Spleen (tissue), 11 donors: ENCODE data around the gene BMP6. TPM values are rescaled to one million over a fixed set of nuclear protein-coding genes. Genes with fewer than 3 reads are reported as not detected.
A peak's percentile ranks its signal among the peaks of the same experiment; 100 is the strongest.

ENCODE experiments used
- DNase-seq: peaks from one replicate; pipeline ENCODE4 v3.0.0-alpha.2; 2020
- H3K27ac ChIP-seq, 8 donors: fragments of 200-600 bp; sonication (generic) in 7 of 8; 1 replicate in 4 of 8; 2 replicates in 4 of 8; pipeline versions ENCODE4 v1.5.0 to v1.8.0; 2016 to 2021; ENCODE audit warnings: inconsistent platforms in 4 of 8, mild to moderate bottlenecking in 4 of 8, moderate library complexity in 1 of 8
- H3K27me3 ChIP-seq, 7 donors: fragments of 200-600 bp; sonication (generic) in 6 of 7; replicated peaks in 1 of 7; 1 replicate in 4 of 7; 2 replicates in 3 of 7; pipeline versions ENCODE4 v1.5.0 to v1.8.0; 2016 to 2021; ENCODE audit warnings: inconsistent platforms in 3 of 7, mild to moderate bottlenecking in 1 of 7
- H3K36me3 ChIP-seq, 6 donors: fragments of 200-600 bp; sonication (generic) in 5 of 6; 1 replicate in 4 of 6; 2 replicates in 2 of 6; pipeline versions ENCODE4 v1.5.0 to v1.8.0; 2016 to 2021; ENCODE audit warnings: inconsistent platforms in 2 of 6
- H3K4me1 ChIP-seq, 6 donors: fragments of 200-600 bp; sonication (generic) in 5 of 6; 1 replicate in 3 of 6; 2 replicates in 3 of 6; pipeline versions ENCODE4 v1.5.0 to v1.8.0; 2016 to 2021; ENCODE audit warnings: inconsistent platforms in 3 of 6
- H3K4me3 ChIP-seq, 8 donors: fragments of 200-600 bp; sonication (generic) in 7 of 8; 1 replicate in 4 of 8; 2 replicates in 4 of 8; pipeline versions ENCODE4 v1.5.0 to v1.8.0; 2016 to 2021; ENCODE audit warnings: inconsistent platforms in 4 of 8, mild to moderate bottlenecking in 4 of 8, moderate library complexity in 2 of 8
- H3K9me3 ChIP-seq, 8 donors: fragments of 200-600 bp; sonication (generic) in 7 of 8; 1 replicate in 4 of 8; 2 replicates in 4 of 8; pipeline versions ENCODE4 v1.5.0 to v1.8.0; 2016 to 2021; ENCODE audit warnings: inconsistent platforms in 4 of 8
- POLR2A ChIP-seq, 3 donors: fragments of 450-650 bp; IDR thresholded peaks; one replicate each; pipeline ENCODE4 v1.5.1; 2017; ENCODE audit warnings: antibody characterized with exemption in 3 of 3, mild to moderate bottlenecking in 1 of 3
- POLR2AphosphoS5 ChIP-seq, 3 donors: sonication (generic); formaldehyde crosslinking; IDR thresholded peaks; one replicate each; pipeline ENCODE4 v1.5.1; 2017; ENCODE audit warnings: antibody characterized with exemption in 3 of 3
- WGBS, 5 donors: extraction: QIAGEN DNeasy Blood & Tissue Kit in 3 of 5; methylation state at CpG; one replicate each; pipeline versions ENCODE4 v1.1.5 to v1.1.7; 2013 to 2018; 5-methylcytosine and 5-hydroxymethylcytosine counted together
- intact Hi-C: fragments of 100-400 bp; cut with DNase I; formaldehyde crosslinking; loops from one replicate; pipeline ENCODE4 v1.15.0; 2023; ENCODE audit warnings: low total_unique reads
- polyA plus RNA-seq, 3 donors: library from polyadenylated mRNA; stranded (reverse); fragments of 200-250 nt; gene quantifications; one replicate each; pipeline ENCODE4 v1.2.1, GENCODE V29; 2013
- total RNA-seq, 7 donors: library from RNA; depleted of rRNA in 3 of 7; stranded (reverse); fragments of >200 nt in 3 of 7; fragmentation: NEBNext Ultra II Directional in 4 of 7; extraction: Animal tissue kit (Norgen Biotek cat#: 25700) in 4 of 7; gene quantifications; one replicate each; pipeline versions ENCODE4 v1.1.0 to v1.2.1, GENCODE V29; 2016 to 2021
- TF ChIP-seq, protein P1 (sequence below), 11 experiments: fragments of 200-600 bp in 7 of 11; fragments of 450-650 bp in 4 of 11; sonication (generic) in 4 of 11; IDR thresholded peaks in 8 of 11; conservative IDR thresholded peaks in 3 of 11; 1 replicate in 7 of 11; 2 replicates in 4 of 11; pipeline versions ENCODE4 v1.4.0 to v1.8.0; 2016 to 2021; ENCODE audit warnings: antibody characterized with exemption in 11 of 11, inconsistent platforms in 4 of 11, mild to moderate bottlenecking in 1 of 11
- donor health status: healthy with polysubstance abuse.
- donor health status: DM: no; HTN: no; CAD: no; lungs with moderate emphysema.
- donor health status: DM: no; HTN: no; CAD: no.
- donor health status: Bipolar disorder and iron deficiency.
- donor health status: healthy.
- donor health status: DM: no; HTN: no; CAD: no.
- donor health status: DM: yes; HTN: yes; CAD: no.

BMP6 gene
- total and polyA plus RNA-seq, 10 donors = 0.58 to 6.9 (median 4.8) TPM

DNA sequence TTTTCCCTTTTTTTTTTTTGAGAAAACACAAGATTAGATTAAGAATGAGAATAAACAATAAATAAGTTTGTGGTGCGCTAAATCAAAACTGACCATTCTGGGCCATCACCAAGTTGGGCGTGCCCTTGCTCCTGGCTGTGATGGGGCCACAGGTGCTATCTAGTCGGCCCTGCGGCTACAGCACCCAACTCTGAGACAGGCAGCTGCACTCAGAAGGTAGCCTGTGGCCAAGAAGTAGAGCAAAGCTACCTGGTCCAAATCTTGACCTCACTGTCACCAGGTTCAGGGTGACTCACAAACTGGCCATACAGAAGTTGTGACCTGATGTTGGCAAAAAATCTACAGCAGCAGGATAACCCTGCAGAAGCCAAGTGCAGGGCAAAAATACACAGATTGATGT, 181.3 kb downstream of the BMP6 start:
- WGBS, 5 donors = 90 to 99% (median 94%) methylated on average over 4 of the region's 4 CpGs
- no peak for DNase-seq
- Histone ChIP-seq H3K4me3 (peak overlapping the region in 2 of 8 donors; percentile 33 to 84), H3K27me3 (no peaks in the 10 kb centered on the region), H3K27ac (peak overlapping the region in 2 of 8 donors; percentile 34 to 36), H3K9me3 (no peaks in the 10 kb centered on the region), H3K4me1 (peaks cover 11 to 48% (median 19%) of the 10 kb centered on the region in 6 donors), H3K36me3 (peaks cover 4 to 28% (median 26%) of the 10 kb centered on the region in 6 donors)
- TF ChIP-seq, protein P1, sequence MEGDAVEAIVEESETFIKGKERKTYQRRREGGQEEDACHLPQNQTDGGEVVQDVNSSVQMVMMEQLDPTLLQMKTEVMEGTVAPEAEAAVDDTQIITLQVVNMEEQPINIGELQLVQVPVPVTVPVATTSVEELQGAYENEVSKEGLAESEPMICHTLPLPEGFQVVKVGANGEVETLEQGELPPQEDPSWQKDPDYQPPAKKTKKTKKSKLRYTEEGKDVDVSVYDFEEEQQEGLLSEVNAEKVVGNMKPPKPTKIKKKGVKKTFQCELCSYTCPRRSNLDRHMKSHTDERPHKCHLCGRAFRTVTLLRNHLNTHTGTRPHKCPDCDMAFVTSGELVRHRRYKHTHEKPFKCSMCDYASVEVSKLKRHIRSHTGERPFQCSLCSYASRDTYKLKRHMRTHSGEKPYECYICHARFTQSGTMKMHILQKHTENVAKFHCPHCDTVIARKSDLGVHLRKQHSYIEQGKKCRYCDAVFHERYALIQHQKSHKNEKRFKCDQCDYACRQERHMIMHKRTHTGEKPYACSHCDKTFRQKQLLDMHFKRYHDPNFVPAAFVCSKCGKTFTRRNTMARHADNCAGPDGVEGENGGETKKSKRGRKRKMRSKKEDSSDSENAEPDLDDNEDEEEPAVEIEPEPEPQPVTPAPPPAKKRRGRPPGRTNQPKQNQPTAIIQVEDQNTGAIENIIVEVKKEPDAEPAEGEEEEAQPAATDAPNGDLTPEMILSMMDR (IDR thresholded peaks at IDR 0.05 in 8 of 11, conservative IDR thresholded peaks at IDR 0.05 in 3 of 11) = no peak
- TF ChIP-seq POLR2AphosphoS5 (IDR thresholded peaks at IDR 0.05) = peak in 1 of 3 donors; percentile 44
- intact Hi-C loops = no loop called here

DNA sequence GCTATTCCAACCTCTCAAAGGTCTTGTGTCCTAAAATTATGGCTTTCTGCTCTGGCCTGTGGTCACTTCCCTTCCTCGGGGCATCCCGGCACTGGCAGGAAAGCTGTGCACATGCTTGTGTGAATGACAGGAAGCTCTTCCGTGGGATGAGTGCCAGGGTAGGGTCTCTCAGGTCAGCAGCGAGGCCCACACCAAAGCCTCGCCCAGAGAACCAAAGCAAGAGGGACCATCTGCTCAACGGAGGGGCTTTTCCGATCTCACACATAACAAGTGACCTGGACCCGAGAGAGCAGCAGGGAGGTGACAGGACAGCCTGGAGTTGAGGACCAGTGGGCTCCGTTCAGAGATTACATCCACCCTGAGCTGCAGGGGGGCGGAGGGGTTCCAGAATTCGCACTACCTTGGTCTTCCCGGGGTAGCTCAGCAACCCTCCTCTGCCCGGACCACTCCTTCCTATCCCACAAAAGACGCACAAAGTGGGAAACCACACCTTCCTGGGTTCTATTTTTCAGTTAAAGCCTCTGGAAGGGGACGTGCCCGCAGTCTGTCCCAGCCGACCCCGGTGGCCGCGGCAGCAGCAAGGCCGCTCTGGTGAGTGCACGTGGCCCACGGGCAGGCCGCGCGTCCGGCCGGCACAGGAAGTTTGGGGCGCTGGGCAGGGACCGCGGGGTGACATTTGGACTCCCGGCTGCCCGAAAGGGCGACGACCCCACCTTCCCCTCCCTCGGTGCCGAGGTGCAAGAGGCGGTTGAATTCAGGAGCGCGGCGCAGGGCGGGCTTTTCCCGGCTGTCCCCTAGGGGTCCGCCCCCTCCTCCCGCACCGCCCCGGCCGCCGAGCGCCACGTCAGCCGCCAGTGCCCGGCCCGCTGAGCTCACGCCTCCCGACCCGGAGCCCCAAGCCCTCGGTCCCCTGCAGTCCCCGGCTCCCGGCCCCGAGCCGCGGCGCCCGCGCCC, 183.7 kb downstream of the BMP6 start:
- TF ChIP-seq POLR2AphosphoS5 (IDR thresholded peaks at IDR 0.05) = peak; percentile 36 to 77 (median 61)
- TF ChIP-seq POLR2A (IDR thresholded peaks at IDR 0.05) = no peak
- peak; percentile 89 for DNase-seq
- no peaks in the 10 kb centered on the region for H3K27me3 ChIP-seq
- no peaks in the 10 kb centered on the region for H3K9me3 ChIP-seq
- intact Hi-C loops = no loop called here
- H3K27ac ChIP-seq = peak overlapping the region in 7 of 8 donors; percentile 54 to 87 (median 80)
- peaks cover 11 to 55% (median 19%) of the 10 kb centered on the region in 6 donors for H3K4me1 ChIP-seq
- peak overlapping the region; percentile 71 to 95 (median 82) for H3K4me3 ChIP-seq
- 2 to 6% (median 4%) methylated on average over 33 to 66 of the region's 66 CpGs for WGBS, 5 donors
- H3K36me3 ChIP-seq = peaks cover 0 to 4% (median 1%) of the 10 kb centered on the region in 6 donors

DNA sequence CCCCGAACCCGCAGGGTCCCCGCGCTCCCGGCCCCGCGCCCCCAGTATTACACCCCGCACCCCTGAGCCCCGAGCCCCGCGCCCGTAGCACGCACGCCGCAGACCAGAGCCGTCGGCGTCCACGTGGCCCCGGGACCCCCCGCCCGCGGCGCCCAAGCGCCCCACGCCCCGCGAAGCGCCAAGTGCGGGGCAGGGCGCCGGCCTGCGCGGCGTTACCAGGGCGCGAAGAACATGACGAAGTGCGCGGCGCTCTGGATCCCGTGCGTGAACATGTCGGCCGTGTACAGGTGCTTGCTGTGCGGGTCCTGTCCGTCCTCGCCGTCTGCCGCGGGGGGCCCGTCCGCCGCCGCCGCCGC, 184.4 kb downstream of the BMP6 start:
- peak; percentile 87 for DNase-seq
- TF ChIP-seq POLR2A (IDR thresholded peaks at IDR 0.05) (no peak), POLR2AphosphoS5 (IDR thresholded peaks at IDR 0.05) (no peak)
- TF ChIP-seq, protein P1 (IDR thresholded peaks at IDR 0.05 in 8 of 11, conservative IDR thresholded peaks at IDR 0.05 in 3 of 11) = no peak
- intact Hi-C loops = no loop called here
- WGBS, 5 donors = 0 to 1% (median 0%) methylated on average over 7 to 57 of the region's 57 CpGs
- no peaks in the 10 kb centered on the region for H3K27me3 ChIP-seq
- peaks cover 11 to 59% (median 19%) of the 10 kb centered on the region in 6 donors for H3K4me1 ChIP-seq
- peak overlapping the region in 7 of 8 donors; percentile 22 to 87 (median 80) for H3K27ac ChIP-seq
- H3K4me3 ChIP-seq = peak overlapping the region; percentile 71 to 95 (median 82)
- no peaks in the 10 kb centered on the region for H3K36me3 ChIP-seq
- H3K9me3 ChIP-seq = no peaks in the 10 kb centered on the region

GRCh38 chr6:7910654-7911344, 184.9 kb downstream of the BMP6 start, which contains the start of gene TXNDC5:
TSS of gene TXNDC5 (minus strand) at chr6:7910788. CDS start at chr6:7910776, 12 bp downstream.
- intact Hi-C loops = no loop called here
- 2 to 26% (median 6%) methylated on average over 5 to 75 of the region's 75 CpGs for WGBS, 5 donors
- H3K4me1 ChIP-seq = peaks cover 11 to 59% (median 19%) of the 10 kb centered on the region in 6 donors
- peak; percentile 95 for DNase-seq
- H3K27me3 ChIP-seq = no peaks in the 10 kb centered on the region
- no peaks in the 10 kb centered on the region for H3K36me3 ChIP-seq
- peak within 1 kb of the TSS in 7 of 8 donors; percentile 68 to 87 (median 82) for H3K27ac ChIP-seq
- H3K9me3 ChIP-seq = no peaks in the 10 kb centered on the region
- H3K4me3 ChIP-seq = peak within 1 kb of the TSS; percentile 71 to 95 (median 82)
- TF ChIP-seq POLR2A (IDR thresholded peaks at IDR 0.05) (no peak), POLR2AphosphoS5 (IDR thresholded peaks at IDR 0.05) (peak; percentile 74 to 78 (median 78))
